NCI-H510A treated with DMSO at 0.1 percent for 48 hours (cell line): ENCODE data around the gene MGMT.

Source experiments
- DNase-seq: peaks from one replicate; lab custom pipeline; 2025; lab: John Stamatoyannopoulos, UW

Gene MGMT

DNA sequence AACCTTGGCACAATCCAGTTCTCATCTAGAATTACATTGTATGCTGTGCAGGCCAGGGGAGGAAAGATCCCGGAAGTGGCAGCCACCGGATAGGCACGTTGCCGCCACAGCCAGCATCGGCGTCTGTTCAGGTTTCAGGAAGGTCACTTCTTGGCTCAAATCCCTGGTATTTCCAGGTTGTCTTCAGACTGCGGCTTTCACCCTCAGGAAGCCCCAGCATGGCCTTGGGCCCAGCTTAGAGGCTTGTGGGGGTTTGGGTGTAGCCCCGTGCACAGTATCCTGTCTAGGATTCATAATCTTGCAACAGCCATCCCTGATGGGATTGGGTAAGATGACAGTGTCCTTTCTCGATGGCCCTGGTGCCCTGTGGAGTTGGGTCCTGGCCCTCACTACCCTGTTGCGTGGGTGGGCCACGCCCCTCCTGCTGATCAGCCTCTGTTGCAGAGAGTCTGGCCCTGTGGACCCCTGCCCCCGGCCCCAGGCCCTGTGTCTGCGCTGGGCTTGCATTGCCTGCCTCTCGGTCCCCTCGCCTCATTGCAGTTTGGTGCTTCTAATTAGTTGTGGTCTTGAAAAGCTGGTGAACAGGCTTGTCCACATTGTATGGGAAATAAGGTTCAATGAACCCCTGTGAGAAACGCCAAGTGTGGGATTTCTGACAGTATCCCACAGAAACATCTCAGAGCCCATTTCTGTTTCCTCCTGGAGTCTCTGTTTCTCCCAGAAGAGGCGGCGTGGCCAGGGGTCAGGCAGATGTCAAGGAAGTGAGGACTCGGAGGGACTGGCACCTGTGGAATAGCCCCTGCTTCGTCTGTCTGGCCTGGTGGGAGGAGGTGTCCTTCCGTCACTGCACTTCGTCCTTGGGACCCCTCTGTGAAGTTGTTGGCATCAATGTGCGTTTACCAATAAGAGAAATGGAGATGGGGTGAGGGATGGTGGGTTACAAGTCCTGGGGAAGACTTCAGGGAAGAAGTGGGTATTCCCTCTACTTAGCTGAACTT is 77.5 kb downstream of the MGMT start:
- DNase-seq: no peak

DNA sequence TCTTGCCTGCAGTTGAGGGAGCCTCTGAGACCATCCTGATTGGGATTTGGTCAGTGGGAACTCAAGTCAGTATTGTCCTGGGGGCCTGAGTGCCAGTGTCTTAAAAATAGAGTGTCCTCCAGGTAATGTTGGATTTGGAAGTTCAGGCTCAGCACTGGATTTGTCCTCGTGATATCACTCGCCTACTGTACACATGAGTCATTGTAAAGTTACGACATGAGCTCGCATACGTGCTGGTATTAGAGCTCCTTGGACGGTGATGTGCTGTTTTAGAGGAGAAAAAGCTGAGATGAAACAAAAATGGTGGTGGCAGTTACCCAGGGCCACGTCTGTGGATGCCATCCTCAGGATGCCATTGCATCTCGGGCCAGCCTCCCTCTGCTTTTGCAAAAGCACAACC is 78.2 kb downstream of the MGMT start:
- DNase-seq: no peak

DNA sequence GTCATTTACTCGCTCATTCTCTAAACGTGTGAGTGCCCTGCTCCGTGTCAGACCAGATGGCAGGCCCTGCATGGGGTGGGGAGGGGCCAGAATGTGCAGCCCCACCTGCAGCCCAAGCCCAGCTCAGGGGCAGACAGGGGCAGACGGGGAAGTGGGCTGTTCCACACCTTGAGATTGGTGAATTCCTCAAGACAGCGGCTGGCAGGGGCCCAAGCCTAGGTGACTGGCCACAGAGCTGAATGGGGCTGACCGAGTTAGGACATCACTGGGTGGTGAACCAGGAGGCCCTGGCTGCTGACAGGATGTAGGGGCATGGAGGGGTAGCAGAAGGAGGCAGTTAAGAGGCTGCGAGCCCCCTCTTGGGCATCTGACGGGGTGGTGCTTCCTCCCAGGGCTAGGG is 79.1 kb downstream of the MGMT start:
- no peak for DNase-seq

DNA sequence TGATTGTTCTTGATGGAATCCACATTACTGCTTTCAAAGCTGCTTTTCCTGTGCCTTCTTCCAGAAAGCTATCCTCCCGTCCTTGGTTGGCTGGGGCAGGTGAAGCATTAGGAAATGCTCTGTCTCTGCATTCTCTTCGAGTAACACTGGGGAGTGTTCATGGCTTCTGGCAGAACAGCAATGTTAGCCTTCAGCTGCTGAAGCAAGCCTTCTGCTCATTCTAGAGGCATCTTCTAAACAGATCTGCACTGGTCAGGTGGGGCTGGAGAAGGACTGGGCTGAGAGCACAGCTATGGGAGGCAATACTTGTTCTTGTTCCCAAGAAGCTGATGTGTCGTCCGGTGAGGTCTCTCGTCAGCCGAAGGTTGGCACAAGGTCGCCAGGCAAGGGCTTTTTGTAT is 80.6 kb downstream of the MGMT start:
- no peak for DNase-seq

DNA sequence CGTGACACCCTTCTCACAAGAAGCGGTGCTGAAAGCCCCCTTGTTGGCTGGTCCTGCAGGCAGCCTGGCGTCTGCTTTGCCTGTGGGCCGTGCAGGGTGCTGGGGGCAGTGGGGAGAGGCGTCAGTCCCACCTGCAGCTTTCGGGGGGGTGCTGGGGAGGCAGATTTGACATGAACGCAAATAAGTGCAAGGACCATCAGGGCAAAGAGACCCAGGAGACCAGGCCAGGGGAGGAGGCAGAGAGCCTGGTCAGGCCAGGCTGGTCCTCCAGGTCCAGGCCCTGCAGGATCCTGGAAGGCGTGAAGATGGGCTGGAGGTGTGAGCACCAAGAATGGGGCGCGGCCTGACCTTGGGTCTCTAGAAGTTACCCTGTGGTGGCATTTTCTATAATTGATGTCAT is 81.6 kb downstream of the MGMT start:
- DNase-seq: no peak

DNA sequence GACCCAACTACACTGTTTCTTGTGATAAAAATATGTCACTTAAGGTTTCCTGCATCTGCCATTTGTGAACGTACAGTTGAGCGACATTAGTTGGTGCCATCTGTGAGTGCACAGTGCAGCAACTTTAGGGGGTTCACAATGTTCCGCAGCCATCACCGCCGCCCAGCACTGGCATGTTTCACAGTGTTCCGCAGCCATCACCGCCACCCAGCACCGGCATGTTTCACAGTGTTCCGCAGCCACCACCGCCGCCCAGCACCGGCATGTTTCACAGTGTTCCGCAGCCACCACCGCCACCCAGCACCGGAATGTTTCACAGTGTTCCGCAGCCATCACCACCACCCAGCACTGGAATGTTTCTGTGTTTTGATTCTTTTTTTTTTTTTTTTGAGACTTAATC is 83.0 kb downstream of the MGMT start:
- DNase-seq: no peak

DNA sequence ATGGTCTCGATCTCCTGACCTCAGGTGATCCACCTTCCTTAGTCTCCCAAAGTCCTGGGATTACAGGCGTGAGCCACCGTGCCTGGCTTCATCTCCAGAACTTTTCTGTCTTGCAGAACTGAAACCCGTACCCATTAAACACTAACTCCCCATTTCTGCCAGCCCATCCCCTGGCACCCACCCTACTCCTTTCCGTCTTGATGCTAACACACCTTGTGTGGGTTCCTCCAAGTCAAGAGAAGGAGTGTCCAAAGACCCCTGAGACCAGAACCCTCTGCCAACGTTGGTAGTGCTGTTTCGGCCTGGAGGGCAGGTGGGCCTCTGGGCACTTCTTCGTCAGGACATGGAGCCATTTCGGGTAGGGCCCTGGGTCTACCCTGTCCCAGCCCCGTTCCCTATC is 83.6 kb downstream of the MGMT start:
- no peak for DNase-seq

DNA sequence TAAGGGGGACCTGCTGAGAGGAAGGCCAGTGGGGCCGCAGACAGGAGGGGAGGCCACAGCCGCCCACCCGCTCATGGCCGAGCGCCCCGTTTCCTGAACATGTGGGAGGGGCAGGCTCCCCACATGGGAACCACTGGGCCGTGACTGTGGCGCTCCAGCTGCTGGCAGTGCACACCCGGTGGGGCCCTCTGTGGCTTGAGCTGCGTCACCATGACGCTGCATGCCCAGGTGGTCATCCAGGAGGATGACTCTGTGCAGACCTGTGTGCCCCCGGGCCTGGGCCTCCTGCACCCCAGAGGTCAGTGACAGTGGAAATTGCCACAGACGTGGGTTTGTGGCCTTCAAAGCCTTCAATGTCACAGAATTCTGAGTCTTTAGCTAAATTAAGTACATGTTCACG is 85.1 kb downstream of the MGMT start:
- DNase-seq: no peak

DNA sequence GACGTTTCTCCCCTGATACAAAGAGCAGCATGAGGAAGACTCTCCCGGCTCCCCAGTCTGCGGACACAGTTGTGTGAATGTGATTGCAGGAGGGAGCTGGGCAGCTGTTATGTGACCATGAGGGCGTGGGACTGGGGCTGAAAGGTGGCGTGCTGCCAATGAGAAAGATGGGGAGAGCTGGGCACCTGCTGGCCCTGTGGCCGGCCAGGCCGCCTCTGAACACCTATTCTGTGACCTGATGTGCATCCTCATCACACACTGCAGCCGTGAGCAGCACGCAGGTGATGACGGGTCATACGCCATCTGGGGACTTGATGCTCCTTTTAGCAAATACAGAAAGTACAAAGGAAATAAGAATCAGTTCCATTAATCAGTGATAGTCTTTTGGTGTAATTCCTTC is 86.9 kb downstream of the MGMT start:
- no peak for DNase-seq

DNA sequence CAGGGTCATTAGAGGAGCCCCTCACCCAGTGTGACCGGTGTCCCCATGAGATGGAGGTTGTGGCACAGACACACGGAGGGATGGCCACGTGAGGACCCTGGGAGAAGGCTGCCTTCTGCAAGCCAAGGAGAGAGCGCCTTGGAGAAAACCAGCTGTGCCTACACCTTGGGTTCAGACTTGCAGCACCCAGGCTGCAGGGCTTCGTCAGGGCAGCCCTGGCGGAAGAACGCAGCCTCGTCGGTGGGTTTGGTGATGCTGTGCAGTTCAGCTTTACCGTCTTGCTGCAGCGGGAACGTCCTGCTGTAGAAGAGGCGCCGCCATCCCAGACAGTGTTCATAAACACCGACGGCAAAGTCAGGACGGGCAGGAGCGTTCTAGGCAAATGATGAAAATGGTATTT is 89.3 kb downstream of the MGMT start:
- no peak for DNase-seq

DNA sequence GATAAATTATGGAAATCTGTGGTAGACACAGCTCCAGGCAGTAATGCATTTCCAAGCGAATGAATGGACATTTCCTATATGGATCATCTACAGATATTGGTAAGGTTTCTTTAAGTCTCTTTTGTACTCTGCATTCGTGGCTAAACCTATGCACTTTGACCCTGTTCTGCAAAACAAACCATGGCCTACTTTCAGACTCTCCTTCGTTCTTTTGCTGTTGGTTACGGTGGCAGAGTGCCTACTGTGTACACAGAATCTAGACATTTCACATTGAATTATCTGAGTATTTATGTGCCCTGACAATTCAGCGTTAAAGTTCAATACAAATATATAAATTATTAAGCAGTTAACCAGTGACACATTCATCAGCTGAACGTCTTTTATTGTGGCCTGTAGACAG is 93.3 kb downstream of the MGMT start:
- no peak for DNase-seq

DNA sequence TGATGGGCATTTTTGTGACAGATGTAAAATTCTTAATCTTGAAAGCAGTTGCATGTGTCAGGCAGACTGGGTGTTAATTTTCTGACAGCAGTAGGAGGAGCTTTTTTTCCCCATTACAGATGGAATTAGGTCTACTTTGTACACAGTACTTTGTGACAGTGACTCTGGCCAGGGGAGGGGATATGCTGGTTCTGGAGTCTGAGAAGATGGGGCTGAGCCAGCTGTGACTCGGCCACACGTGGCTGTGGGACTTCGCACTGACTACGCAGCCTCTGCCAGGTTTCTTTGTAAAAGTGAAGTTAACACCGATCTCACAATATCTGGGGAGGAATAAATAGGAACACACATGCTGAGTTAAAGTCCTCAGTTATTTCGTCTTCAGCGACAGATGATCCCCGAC is 95.4 kb downstream of the MGMT start:
- DNase-seq: no peak

DNA sequence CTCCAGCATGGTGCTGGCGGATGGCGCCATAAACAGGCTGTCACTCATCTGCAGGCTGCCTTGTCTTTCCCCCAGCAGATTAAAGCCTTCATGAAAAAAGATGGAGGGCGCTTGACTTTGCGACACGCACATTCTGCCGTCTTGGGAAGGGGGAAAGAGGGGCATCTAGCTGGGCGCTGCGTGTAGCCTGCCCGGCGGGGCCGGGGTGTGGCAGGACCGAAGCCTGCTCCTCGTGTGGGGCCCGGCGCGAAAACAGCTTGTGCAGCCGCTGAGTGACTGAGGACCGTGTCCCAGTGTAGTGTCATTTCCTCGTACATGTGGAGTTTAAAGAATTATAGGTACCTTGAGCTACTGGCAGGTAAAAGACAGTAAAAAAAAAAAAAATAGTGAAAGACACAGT is 97.9 kb downstream of the MGMT start:
- no peak for DNase-seq

DNA sequence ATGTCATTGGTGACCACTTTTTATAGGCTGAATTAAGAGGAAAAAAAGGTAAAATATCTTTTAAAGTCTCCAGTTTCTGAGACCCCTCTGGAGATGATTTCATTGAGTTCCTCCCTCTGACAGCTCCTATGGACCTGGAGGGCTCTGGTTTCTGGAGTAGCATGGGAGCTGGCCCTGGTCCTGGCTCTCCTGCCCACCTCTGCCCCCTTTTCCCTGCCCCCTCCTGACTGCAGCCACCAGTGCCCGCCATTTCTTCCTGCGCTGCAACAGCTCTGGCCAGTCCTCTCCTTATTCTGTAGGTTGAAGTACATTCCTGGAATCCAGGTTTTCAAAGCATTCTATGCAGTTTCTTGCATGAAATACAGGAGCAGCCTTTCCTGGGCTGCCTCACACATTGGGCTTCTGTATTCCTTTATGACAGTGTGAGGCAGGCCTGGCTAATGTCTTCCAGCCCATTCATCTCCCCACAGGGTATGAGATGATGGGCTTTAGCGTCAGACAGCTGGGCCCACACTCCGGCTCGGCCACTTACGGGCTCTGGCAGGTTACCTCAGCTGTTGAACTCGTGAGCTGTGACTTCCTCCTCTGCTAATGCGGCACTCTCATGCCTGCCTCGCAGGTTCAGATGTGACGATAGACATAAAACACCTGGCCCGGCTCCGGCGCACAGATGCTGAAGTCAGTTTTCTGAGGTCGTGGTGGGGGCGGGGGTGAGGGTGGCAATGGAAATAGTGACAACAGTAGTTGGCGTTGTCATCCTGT is 101.7 kb downstream of the MGMT start:
- DNase-seq: no peak

DNA sequence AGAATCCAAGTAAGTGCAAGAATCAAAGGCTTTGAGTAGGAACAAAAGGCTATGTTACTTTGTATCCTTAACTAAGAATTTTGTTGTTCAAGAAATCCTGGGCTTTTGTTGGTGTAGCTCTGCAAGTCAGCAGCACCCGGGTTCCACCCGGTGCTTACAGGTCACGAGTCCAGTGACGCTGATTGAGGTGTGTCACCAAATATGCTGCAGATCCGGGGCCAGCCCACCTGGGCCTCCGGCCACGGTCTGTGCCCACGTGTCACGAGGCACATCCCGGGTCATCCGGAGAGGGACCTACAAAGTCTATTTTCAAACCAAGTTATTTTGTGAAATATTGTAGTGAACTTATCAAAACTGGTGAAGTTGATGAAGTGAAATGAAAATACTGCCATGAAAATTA is 103.1 kb downstream of the MGMT start:
- no peak for DNase-seq

DNA sequence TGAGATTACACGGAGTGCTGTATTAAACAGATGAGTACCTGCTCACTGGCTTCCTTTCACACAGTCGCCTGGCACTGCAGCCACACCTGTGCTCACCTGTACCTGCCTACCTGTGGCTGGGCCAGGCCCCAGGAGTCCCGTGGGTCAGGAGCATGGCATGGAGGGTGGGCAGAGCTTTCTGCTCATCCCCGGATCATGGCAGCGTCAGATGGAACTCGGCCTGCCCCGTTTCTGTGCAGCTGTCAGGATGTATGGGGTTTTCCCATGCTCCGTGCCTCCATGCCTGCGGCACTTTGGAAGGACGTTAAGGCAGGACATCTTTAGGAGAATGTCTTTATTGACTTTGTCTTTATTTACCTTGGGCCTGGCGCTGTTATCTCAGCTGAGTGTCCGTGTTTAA is 112.2 kb downstream of the MGMT start:
- no peak for DNase-seq

DNA sequence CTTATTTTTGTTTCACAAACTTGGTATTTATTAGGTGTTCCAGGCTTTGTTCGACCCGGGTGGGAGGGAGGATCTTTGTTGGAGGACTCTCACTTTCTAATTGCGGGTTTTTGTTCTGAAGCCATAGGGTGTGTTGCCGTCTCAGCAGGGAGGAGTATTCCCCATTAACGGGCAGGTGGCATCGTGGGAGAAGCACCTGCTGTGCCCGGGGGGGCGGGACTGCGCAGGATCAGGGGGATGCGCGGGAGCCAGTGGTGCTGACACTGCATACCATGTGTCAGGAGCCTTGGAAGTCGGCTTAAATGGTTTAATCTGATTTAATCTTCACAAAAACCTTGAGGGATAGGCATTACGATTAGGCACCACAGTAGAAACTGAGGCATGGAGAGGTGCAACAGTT is 113.0 kb downstream of the MGMT start:
- no peak for DNase-seq

DNA sequence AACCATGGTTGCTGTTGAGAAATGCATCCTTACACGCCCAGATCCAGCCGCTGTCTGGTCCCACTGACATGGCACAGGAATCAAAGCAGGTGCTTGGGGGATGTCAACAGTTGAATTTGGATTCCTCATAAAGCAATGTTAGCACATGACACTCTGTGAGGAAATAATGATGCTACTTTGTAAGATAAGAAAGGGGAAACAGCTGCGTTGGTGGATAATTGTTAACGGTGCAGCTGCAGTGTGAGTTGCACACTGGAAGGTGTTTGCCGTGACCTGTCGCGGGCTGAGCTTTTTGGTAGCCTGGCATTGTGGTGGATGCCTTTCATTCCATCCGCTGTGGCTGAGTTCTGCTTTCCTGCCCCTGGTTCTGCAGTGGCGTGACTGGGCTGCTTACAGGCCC is 113.9 kb downstream of the MGMT start:
- no peak for DNase-seq

DNA sequence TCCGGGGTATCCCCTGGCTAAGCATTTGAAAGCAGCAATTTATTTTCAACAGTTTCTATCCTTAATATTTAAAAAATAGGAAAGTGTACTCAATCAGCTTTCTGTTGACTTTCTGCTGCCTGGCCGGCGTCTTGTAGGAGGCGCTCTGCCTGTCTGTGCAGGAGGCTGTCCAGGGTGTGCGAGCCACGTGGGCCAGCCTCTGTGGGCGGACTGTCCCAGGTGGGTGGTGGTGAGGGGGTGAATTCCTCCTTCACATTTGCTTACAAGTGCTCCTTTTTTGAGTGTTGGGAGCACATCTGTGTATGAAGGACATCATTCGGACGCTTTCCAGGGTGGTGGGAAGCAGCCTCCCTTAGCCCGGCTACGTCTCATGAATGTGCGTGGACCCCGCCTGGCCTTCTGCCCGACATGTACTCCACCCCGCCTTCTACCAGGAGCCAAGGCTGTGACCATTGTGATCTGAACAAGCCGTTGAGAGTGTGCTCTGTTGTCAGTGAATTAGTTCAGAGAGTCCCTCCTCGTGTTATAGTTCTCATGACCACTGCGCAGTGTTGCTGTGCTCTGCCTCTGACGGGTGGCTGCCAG is 114.9 kb downstream of the MGMT start:
- no peak for DNase-seq

DNA sequence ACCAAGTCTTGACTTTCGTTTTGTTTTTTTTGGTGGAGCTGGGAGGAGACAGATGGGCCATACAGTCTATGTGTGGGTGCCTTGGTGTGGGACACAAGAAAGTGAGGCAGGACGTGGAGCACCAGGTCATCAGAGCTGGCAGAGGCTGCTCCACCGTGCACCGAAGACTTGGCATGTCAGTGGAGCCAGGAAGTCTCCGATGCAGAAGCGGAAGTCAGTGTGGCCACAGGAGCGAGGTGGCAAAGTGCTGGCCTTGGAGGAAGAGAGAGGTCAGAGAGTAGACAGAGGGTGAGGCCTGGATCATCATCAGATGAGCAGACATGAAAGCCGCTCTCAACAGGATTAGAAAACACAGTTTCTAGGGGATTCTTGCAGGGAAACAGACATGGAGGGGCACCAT is 116.8 kb downstream of the MGMT start:
- DNase-seq: no peak

DNA sequence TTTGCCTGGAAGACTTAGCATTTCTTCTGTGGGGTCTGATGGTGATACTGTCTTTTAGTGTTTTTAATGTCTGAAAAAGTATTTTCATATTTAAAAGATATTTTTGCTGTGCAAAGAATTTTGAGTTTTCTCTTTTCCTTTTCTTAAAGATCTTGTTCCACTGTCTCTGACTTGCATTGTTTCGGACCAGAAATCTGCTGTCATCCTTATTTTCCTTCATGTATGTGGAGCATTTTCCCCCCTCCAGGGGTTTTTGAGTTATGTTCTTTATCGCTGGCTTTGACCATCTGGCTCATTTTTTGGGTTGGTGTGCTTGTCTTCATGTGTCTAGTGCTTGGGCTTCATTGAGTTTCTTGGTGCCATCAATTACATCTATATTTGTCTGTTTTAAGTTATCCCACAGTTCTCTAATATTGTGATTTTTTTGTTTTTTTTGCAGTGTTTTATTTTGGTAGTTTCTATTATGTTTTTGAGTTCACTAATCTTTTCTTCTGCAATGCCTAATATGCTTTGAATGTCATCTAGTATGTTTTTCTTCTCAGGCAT is 119.9 kb downstream of the MGMT start:
- no peak for DNase-seq

DNA sequence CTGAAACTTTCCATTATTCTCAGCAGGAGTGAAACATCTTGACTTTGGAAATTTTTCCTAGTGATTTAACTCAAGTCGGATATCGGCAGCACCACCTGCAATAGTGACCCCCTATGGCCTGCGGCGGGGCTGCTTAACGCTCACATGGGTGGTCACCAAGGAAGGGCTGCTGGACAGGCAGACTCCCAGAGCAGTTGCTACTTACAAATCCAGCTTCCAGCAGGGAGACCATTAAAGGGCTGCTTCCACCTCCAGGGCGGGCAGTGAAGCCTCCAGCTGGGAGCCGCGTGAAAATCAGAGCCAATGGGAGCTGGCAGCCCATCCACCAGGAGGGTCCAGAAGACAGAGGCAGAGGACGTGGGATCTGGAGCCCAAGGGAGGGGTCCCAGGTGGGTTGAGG is 122.5 kb downstream of the MGMT start:
- DNase-seq: no peak

DNA sequence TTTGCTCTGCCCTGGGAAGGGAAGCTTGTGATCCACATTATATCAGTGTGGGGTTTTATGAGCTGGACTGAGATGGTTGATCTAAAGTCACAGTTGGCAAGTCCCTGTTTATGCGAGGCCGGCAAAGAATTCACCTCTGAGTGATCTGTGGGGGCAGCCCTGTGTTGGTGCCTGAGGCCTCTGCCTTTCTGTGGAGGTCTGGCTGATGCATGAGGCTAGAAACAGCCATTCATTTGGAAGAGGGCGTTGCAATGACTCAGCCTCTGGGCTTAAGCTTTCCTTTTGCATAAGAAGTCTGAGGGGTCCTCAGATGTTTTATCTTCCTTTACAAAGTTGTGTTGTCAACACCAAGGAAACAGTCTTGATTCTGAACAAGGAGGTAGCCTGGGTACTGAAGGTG is 126.9 kb downstream of the MGMT start:
- DNase-seq: no peak
